BLaER1 treated with 17β-estradiol and CSF1 and Interleukin-3, amounts not matched to agents 10 nM and 100 nM (cell line): ENCODE data around the gene FLNB.
A peak's percentile ranks its signal among the peaks of the same experiment; 100 is the strongest.

Experiments
- H3K27ac ChIP-seq, 11 experiments: shearing (Covaris generic); formaldehyde crosslinking; 2 replicates each; pipeline ENCODE4 v1.8.1; 2022
- H3K27me3 ChIP-seq, 11 experiments: shearing (Covaris generic); formaldehyde crosslinking; 2 replicates each; pipeline ENCODE4 v1.8.1; 2022
- H3K36me3 ChIP-seq, 11 experiments: shearing (Covaris generic); formaldehyde crosslinking; 2 replicates each; pipeline ENCODE4 v1.8.1; 2022
- H3K4me1 ChIP-seq, 10 experiments: shearing (Covaris generic); formaldehyde crosslinking; 2 replicates each; pipeline ENCODE4 v1.8.1; 2022
- H3K4me2 ChIP-seq, 11 experiments: shearing (Covaris generic); formaldehyde crosslinking; 2 replicates each; pipeline ENCODE4 v1.8.1; 2022
- H3K4me3 ChIP-seq, 10 experiments: shearing (Covaris generic); formaldehyde crosslinking; 2 replicates each; pipeline ENCODE4 v1.8.1; 2022
- H3K9ac ChIP-seq, 11 experiments: shearing (Covaris generic); formaldehyde crosslinking; 2 replicates each; pipeline ENCODE4 v1.8.1; 2022
- H3K9me3 ChIP-seq, 11 experiments: shearing (Covaris generic); formaldehyde crosslinking; replicated peaks in 1 of 11; 2 replicates each; pipeline ENCODE4 v1.8.1; 2022
- H4K20me1 ChIP-seq, 11 experiments: shearing (Covaris generic); formaldehyde crosslinking; 2 replicates each; pipeline ENCODE4 v1.8.1; 2022
- Cebpa-rat ChIP-seq, 11 experiments: shearing (Covaris generic); IDR thresholded peaks; 2 replicates each; pipeline ENCODE4 v1.8.1; 2022

FLNB gene

GRCh38 chr3:58188921-58189451 lies 180.8 kb downstream of the FLNB start:
- no peak overlapping the region for H3K27ac ChIP-seq
- H3K4me2 ChIP-seq = 0 out of 22 replicates have a peak overlapping the region, but pooled peaks of 1 of the 11 experiments have one; percentile 22
- H3K9ac ChIP-seq = no peak overlapping the region
- no peak for TF ChIP-seq Cebpa-rat (IDR thresholded peaks at IDR 0.05)
- no peak overlapping the region for H3K4me3 ChIP-seq
- H3K36me3 ChIP-seq = no peaks in the 10 kb centered on the region
- H3K4me1 ChIP-seq = peaks cover 0 to 8% (median 0%) of the 10 kb centered on the region in 10 experiments; a peak in 3 of 20 replicates
- no peaks in the 10 kb centered on the region for H4K20me1 ChIP-seq
- no peaks in the 10 kb centered on the region for H3K27me3 ChIP-seq
- peaks cover 0 to 4% (median 2%) of the 10 kb centered on the region in 11 experiments; a peak in 9 of 22 replicates for H3K9me3 ChIP-seq

DNA sequence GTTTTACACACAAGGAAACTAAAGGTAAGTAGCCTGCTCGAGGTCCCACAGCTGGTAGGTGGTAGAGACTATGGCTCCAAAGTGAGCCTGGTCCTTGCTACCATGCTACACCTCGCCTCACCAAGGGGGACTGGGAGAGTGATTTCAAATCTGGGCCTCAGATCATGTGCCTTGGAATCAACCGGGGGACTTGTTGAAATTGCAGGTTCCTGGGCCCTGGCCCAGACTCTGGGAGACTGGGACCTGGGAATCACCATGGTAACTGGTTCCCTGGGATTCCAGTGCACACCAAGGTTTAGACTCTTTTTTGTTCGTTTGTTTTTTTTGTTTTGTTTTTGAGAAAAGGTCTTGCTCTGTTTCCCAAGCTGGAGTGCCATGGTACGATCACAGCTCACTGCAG lies 181.5 kb downstream of the FLNB start:
- TF ChIP-seq Cebpa-rat (IDR thresholded peaks at IDR 0.05) = no peak
- no peak overlapping the region for H3K9ac ChIP-seq
- peaks cover 0 to 8% (median 0%) of the 10 kb centered on the region in 10 experiments; a peak in 3 of 20 replicates for H3K4me1 ChIP-seq
- no peak overlapping the region for H3K4me3 ChIP-seq
- H3K4me2 ChIP-seq = no peak overlapping the region
- H3K36me3 ChIP-seq = no peaks in the 10 kb centered on the region
- peaks cover 0 to 11% (median 9%) of the 10 kb centered on the region in 11 experiments; a peak in 15 of 22 replicates for H3K9me3 ChIP-seq
- H4K20me1 ChIP-seq = no peaks in the 10 kb centered on the region
- no peaks in the 10 kb centered on the region for H3K27me3 ChIP-seq
- no peak overlapping the region for H3K27ac ChIP-seq

GRCh38 chr3:58190291-58190690 lies 182.1 kb downstream of the FLNB start:
- Histone ChIP-seq H3K4me3 (no peak overlapping the region), H3K9ac (no peak overlapping the region), H3K9me3 (peaks cover 0 to 17% (median 15%) of the 10 kb centered on the region in 11 experiments; a peak in 15 of 22 replicates), H3K36me3 (no peaks in the 10 kb centered on the region), H3K4me1 (peaks cover 0 to 8% (median 0%) of the 10 kb centered on the region in 10 experiments; a peak in 3 of 20 replicates), H3K27ac (no peak overlapping the region), H4K20me1 (no peaks in the 10 kb centered on the region), H3K4me2 (no peak overlapping the region), H3K27me3 (no peaks in the 10 kb centered on the region)
- TF ChIP-seq Cebpa-rat (IDR thresholded peaks at IDR 0.05) = no peak

DNA sequence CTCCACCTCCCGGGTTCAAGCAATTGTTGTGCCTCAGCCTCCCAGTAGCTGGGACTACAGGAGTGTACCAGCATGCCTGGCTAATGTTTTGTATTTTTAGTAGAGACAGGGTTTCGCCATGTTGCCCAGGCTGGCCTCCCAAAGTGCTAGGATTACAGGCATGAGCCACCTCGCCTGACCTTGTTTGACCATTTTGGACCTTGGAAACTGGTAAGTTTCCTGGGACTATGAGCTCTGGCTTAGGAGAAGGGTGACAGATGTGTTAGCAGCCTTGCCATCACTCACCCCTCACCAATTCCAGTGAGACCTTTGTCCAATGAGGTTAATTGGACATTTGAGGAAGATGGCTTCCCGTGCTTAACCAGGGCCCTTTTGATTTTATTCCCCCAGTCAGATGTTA lies 182.7 kb downstream of the FLNB start:
- Histone ChIP-seq H3K4me3 (no peak overlapping the region), H3K4me1 (peaks cover 0 to 8% (median 0%) of the 10 kb centered on the region in 10 experiments; a peak in 3 of 20 replicates), H3K36me3 (no peaks in the 10 kb centered on the region), H3K9me3 (peaks cover 0 to 23% (median 20%) of the 10 kb centered on the region in 11 experiments; a peak in 16 of 22 replicates), H3K9ac (no peak overlapping the region), H3K4me2 (no peak overlapping the region), H3K27me3 (no peaks in the 10 kb centered on the region), H4K20me1 (no peaks in the 10 kb centered on the region), H3K27ac (no peak overlapping the region)
- no peak for TF ChIP-seq Cebpa-rat (IDR thresholded peaks at IDR 0.05)

DNA sequence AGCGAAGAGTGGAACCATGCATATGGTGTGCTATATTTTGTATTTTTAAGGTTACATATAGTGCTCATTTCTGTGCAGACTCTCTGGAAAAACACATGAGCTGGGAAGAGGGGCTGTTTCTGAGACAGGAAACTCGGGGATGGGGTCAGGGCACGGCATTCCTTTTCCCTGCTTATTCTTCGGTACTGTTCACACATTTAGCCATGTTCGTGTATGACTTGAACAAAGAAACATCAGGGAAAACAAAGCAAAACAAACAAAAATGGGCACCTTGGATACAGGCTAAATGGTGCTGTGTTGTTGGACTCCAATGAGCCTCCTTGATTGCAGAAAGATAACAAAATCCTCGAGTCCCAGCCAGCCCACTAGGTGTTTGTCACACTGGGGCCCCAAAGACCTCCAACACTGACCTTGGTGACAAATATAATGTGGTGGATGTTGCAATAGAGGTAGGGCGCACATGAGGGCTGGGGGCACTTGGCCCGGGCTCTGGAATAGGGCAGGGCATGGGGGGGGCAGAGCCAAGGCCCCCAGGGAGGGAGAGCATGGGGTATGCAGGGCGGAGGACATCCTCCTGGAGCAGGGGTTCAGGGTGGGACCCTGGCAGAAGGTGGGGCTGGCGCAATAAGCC lies 183.3 kb downstream of the FLNB start:
- Histone ChIP-seq H3K4me3 (no peak overlapping the region), H3K9me3 (peaks cover 0 to 26% (median 23%) of the 10 kb centered on the region in 11 experiments; a peak in 16 of 22 replicates), H3K9ac (no peak overlapping the region), H3K27ac (no peak overlapping the region), H3K4me1 (peaks cover under 1 to 11% (median under 1%) of the 10 kb centered on the region in 10 experiments; a peak in 17 of 20 replicates), H3K36me3 (no peaks in the 10 kb centered on the region), H4K20me1 (no peaks in the 10 kb centered on the region), H3K4me2 (no peak overlapping the region), H3K27me3 (no peaks in the 10 kb centered on the region)
- no peak for TF ChIP-seq Cebpa-rat (IDR thresholded peaks at IDR 0.05)

DNA sequence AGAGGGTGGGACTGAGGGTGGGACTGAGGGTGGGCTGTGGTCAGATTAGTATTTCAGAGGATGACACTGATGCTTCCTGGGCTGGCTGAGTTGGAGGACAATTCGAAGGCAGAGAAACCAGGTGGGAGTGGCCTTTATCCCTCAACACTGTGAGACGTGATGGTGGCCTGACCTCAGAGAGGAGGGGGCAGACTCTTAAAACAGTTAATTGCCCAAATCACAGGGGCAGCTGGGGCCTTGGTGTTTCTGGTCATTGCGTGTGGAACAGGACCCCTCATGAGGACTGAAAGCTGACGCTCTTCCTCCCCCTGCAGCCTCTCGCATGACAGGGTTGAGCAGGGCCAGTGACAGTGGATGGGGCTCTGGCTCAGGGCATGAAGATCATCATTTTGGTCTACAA lies 183.8 kb downstream of the FLNB start:
- TF ChIP-seq Cebpa-rat (IDR thresholded peaks at IDR 0.05) = no peak
- no peaks in the 10 kb centered on the region for H3K36me3 ChIP-seq
- H3K27me3 ChIP-seq = no peaks in the 10 kb centered on the region
- H3K27ac ChIP-seq = no peak overlapping the region
- H3K9ac ChIP-seq = no peak overlapping the region
- peaks cover 6 to 17% (median 7%) of the 10 kb centered on the region in 10 experiments for H3K4me1 ChIP-seq
- no peak overlapping the region for H3K4me2 ChIP-seq
- H4K20me1 ChIP-seq = no peaks in the 10 kb centered on the region
- no peak overlapping the region for H3K4me3 ChIP-seq
- peaks cover 0 to 26% (median 23%) of the 10 kb centered on the region in 11 experiments; a peak in 16 of 22 replicates for H3K9me3 ChIP-seq

DNA sequence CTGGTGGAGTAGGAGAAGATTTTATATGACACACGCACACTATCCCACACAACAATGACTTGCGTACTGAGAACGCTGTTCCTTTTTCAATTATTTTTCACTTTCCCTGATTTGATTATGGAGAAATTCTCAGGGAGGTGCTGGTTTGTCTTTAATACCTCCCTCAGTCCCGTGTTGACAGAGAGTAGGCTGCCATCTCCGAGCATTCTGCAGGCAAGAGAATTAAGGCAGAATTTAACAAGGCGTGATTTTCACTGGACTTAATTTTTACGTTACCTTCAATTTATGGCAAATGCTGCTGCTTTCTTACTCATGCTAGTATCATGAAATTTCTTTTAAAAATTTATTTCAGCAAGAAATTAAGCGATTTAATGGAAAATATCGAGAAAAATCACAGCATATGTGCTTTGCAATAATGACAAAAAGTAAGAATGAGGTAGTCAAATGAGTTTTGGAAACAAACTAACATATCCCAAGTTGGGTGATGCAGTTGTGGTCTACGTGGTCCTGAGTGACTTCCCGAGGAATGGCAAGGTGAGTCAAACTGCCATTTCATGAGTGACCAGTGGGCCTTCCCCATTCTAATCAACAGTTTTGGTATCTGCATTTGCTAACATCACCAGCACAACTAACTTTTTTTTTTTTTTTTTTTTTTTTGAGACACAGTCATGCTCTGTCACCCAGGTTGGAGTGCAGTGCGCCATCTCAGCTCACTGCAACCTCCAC lies 185.6 kb downstream of the FLNB start:
- H3K36me3 ChIP-seq = no peaks in the 10 kb centered on the region
- H3K9ac ChIP-seq = no peak overlapping the region
- H3K9me3 ChIP-seq = peaks cover 0 to 26% (median 23%) of the 10 kb centered on the region in 11 experiments; a peak in 16 of 22 replicates
- no peak overlapping the region for H3K27ac ChIP-seq
- H3K4me1 ChIP-seq = peaks cover 12 to 23% (median 19%) of the 10 kb centered on the region in 10 experiments
- H3K4me2 ChIP-seq = no peak overlapping the region
- H3K27me3 ChIP-seq = no peaks in the 10 kb centered on the region
- no peak overlapping the region for H3K4me3 ChIP-seq
- TF ChIP-seq Cebpa-rat (IDR thresholded peaks at IDR 0.05) = no peak
- no peaks in the 10 kb centered on the region for H4K20me1 ChIP-seq

GRCh38 chr3:58197588-58197987 lies 189.4 kb downstream of the FLNB start:
- H3K4me1 ChIP-seq = peaks cover 24 to 49% (median 34%) of the 10 kb centered on the region in 10 experiments
- no peak overlapping the region for H3K9ac ChIP-seq
- no peaks in the 10 kb centered on the region for H3K27me3 ChIP-seq
- H4K20me1 ChIP-seq = no peaks in the 10 kb centered on the region
- H3K9me3 ChIP-seq = peaks cover 7 to 37% (median 29%) of the 10 kb centered on the region in 11 experiments; a peak in 19 of 22 replicates
- peak overlapping the region in 7 of 11 experiments; percentile 29 to 70 (median 54); a peak in 13 of 22 replicates for H3K4me2 ChIP-seq
- peak overlapping the region in 3 of 11 experiments; percentile 10 to 45 (median 42); a peak in 3 of 22 replicates for H3K27ac ChIP-seq
- H3K4me3 ChIP-seq = no peak overlapping the region
- TF ChIP-seq Cebpa-rat (IDR thresholded peaks at IDR 0.05) = no peak
- H3K36me3 ChIP-seq = no peaks in the 10 kb centered on the region

- H3K4me2 ChIP-seq = peak overlapping the region in 2 of 11 experiments; percentile 11 to 44; a peak in 1 of 22 replicates
- no peaks in the 10 kb centered on the region for H3K36me3 ChIP-seq
- H3K27ac ChIP-seq = no peak overlapping the region
- peaks cover 24 to 56% (median 40%) of the 10 kb centered on the region in 10 experiments for H3K4me1 ChIP-seq
- peaks cover 7 to 37% (median 29%) of the 10 kb centered on the region in 11 experiments; a peak in 19 of 22 replicates for H3K9me3 ChIP-seq
- no peaks in the 10 kb centered on the region for H4K20me1 ChIP-seq
- TF ChIP-seq Cebpa-rat (IDR thresholded peaks at IDR 0.05) = no peak
- H3K4me3 ChIP-seq = no peak overlapping the region
- H3K9ac ChIP-seq = no peak overlapping the region
- H3K27me3 ChIP-seq = no peaks in the 10 kb centered on the region
Observed at GRCh38 chr3:58198362-58198761, 190.1 kb downstream of the FLNB start.
